IPS DF 19.7 (cell line): ENCODE results near the gene ITSN1.
"Not testable (repeated sequence)": the region's sequence is repeated elsewhere in the genome, so short reads cannot be mapped to it uniquely, and the experiment has no call there.

Experiments
- DNase-seq: peaks from one replicate; pipeline ENCODE4 v3.0.0-alpha.2; 2013; ENCODE audit warnings: low read depth, low spot score

ITSN1 gene

DNA sequence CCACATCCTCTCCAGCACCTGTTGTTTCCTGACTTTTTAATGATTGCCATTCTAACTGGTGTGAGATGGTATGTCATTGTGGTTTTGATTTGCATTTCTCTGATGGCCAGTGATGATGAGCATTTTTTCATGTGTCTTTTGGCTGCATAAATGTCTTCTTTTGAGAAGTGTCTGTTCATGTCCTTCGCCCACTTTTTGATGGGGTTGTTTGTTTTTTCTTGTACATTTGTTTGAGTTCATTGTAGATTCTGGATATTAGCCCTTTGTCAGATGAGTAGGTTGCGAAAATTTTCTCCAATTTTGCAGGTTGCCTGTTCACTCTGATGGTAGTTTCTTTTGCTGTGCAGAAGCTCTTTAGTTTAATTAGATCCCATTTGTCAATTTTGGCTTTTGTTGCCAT lies 283.9 kb downstream of the ITSN1 start:
- DNase-seq, result not testable (repeated sequence)

DNA sequence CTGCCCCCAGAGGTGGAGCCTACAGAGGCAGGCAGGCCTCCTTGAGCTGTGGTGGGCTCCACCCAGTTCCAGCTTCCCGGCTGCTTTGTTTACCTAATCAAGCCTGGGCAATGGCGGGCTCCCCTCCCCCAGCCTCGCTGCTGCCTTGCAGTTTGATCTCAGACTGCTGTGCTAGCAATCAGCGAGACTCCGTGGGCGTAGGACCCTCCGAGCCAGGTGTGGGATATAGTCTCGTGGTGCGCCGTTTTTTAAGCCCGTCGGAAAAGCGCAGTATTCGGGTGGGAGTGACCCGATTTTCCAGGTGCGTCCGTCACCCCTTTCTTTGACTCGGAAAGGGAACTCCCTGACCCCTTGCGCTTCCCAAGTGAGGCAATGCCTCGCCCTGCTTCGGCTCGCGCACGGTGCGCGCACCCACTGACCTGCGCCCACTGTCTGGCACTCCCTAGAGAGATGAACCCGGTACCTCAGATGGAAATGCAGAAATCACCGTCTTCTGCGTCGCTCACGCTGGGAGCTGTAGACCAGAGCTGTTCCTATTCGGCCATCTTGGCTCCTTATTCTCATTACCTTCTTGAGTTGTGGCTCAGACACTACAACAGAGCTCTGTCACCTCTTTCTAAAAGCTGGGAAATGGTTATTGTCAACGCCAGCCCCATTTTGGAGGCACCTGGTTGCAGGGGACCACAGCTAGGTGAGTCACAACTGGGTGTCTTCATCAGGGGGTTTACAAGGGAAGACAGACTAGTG lies 288.9 kb downstream of the ITSN1 start:
- not testable (repeated sequence) for DNase-seq

DNA sequence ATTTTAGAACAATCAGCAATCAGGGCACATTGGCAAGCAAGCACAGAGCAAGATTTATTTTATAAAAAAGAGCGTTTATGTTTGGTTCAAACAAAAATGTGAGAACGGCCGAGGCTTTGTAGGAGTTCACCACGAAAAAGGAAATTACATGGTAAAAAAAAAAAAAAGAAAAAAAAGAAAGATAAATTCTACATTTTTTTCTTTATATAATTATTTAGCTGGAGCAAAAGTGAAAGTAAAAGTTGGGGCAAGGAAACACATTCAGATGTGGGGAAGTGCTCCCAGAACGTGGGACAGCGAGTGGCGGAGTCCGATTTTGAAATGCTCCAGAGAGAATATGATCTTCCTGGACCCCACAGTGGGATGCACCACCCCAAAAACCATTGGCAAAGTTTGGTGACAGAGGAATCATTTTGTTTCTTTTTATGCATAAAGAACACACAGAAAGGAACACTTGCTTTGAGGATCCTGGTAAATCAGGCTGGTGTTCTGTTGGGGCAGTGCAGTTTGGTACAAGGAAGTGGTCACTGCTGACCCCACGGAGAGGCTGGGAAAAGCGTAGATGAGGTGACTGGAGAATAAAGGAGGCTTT lies 289.6 kb downstream of the ITSN1 start:
- DNase-seq, result no peak

DNA sequence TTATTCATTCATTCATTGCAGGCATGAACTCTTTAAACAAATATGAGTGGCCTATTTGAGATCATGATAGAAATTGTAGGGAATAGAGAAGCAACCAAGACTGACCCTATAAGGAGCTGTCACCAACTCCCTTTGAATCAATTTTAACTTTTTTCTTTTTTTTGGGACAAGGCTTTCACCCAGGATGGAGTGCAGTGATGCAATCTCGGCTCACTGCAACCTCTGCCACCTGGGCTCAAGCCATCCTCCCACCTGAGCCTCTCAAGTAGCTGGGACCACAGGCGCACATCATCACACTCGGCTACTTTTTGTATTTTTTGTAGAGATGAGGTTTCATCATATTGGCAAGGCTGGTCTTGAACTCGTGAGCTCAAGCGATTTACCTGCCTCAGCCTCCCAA lies 290.4 kb downstream of the ITSN1 start:
- DNase-seq, result no peak

DNA sequence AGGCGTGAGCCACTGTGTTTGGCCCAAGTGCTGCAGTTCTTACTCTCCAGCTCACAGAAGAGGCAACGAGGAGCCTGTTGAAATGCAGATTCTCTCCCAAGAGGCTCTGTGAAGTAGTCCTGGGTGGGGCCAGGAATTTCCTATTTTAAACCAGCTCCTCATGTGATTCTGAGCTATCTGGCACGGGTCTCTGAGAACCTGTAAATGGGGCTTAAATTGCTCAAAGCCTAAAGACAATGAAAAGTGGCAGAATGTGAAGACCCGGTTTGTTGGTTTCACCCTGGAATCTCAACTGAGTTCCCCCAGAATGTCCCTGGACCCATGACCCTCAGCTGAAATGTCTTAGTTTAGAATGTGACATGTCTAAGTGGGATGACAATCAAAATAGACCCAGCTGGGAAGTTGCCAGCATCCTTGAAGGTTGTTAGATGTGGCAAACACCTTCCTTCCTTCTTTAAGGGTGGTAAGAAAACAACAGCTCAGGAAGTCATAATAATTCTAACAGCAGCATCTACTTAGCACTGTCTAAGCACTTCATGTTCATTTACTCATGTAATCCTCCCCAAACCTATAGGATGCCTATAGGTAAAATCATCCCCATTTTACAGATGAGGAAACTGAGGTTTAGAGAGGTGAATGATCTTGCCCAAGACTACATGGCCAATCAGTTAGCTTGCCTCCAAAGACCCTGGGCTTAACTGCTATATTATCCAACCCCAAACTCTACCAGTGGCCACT lies 294.2 kb downstream of the ITSN1 start:
- DNase-seq, result no peak

DNA sequence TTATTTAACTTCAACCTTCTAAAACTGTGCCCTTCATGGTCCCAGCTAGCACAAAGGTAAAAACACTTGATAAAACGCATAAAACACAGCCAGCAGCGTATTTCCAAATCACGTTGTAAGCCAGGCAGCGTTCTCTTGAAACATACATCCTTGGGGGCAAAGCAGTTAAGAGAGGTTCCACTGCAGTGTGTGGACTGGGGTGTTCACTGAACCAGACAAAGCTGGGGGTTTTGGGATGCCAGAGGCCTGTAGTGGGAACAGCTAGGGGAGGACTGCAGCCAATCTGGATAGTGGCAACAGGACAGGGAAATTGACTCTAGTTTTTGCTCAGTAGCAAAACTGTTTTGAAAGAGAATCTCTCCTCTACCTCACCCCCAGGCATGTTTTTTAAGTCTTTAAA lies 294.8 kb downstream of the ITSN1 start:
- DNase-seq, result no peak

DNA sequence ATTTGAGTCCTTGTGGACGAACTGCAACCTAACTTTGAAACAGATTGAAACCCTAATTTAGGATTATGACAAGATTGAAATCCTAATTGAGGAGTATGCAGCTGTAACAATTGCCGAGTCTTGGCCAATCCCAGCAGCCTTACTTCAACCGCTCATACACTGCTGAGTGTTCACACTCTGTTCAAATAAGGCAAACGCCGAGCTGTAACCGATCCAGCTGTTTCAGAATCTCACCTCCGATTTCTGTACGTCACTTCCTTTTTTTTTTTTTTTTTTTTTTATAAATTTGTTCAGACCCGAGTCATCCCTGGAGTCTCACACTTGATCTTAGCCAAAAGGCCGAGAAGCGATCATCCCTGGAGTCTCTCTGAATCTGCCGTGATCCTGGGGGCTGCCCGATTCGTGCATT lies 295.6 kb downstream of the ITSN1 start:
- DNase-seq, result no peak

DNA sequence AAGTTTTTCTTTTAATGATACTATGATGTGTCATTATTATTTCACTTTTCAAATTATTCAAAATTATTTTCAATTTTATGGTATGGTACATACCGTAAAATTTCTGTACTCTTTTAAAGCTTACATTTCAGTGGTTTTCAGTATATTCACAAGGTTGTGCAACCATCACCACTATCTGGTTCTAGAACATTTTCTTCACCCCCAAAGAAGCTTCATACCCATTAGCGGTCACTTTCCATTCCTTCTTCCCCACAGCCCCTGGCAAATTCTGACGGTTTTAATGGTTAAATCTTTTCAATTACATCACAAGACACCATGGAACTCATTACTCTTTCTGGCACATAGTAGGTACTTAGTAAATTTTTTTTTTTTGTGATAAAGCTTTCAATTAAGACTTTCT lies 296.1 kb downstream of the ITSN1 start:
- no peak for DNase-seq

DNA sequence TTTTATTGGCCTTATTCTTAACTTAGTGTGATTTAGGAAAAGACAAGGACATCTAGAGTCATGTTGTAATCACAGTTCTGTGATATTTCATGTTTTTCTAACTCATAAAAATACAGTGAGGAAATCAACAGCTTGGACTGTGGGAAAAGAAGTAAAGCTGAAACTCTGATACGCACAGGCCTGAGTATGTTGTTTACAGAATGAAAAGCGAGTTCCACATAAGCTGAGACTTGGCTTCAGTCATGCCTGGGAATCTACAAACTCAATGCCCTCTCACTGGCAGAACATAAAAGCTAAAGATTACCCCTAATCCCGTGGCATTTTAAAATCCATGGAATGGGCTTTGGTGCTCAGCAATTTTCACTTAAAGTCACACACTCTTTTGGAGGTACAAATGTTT lies 296.9 kb downstream of the ITSN1 start:
- no peak for DNase-seq

DNA sequence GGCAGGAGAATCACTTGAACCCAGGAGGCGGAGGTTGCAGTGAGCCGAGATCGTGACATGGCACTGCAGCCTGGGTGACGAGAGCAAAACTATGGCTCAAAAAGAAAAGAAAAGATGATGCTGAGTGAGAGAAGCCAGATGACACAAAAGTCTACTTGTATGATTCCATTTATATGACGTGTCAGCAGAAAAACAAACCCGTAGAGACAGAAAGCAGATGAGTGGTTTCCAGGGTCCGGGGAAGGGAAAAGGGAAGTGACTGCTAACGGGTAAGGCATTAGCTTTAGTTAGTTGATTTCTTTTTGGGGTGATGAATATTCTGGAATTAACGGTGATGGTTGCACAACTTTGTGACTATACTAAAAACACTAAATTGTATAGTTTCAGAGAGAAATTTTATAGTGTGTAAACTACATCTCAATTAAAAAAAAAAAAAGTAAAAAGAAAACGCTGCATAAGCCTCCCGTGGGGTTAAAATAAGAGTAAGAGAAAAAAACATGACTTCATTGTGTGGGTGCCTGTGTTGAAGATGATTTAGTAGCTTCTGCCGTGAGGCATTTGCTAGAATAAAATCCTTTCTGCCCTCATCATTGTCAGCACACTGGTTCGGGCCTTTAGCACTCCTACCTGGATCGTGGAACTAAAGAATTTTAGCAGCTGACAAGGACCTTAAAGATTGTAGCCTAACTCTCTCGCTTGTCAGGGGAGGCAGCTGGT lies 298.0 kb downstream of the ITSN1 start:
- no peak for DNase-seq

DNA sequence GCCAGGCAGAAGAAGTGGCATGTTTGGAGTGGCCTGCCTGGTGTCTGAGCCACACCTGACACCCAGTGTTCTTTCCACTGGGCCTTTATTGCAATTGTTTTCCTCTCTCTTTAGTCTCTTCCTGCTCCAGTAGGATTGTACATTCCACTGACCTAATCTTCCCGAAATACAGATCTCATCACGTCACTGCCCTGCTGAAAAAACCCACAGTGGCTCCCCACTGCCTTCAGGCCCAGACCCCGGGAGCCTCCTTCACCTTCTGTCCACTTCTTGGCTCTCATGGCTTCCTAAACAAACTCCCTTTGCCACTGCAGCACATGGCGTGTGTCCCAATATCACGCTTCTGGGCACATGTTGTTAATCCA lies 298.6 kb downstream of the ITSN1 start:
- no peak for DNase-seq

DNA sequence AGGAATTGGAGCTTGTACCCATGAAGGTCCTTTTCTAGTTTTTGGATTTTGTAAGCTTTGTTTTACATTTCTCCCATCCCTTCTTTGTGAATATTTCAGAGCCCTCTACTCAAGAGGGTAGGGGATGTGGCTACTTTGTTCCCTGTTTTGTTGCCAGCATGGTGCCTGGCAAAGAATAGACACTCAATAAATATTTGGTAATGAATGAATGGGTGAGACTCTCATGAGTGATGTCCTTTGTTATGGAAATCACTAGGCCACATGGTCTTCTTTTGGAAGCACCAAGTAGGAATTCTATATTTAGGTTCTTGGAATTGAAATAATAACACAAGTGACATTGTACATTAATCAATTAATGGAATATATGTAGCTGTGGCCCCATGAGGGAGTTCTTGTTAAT lies 300.1 kb downstream of the ITSN1 start:
- no peak for DNase-seq

DNA sequence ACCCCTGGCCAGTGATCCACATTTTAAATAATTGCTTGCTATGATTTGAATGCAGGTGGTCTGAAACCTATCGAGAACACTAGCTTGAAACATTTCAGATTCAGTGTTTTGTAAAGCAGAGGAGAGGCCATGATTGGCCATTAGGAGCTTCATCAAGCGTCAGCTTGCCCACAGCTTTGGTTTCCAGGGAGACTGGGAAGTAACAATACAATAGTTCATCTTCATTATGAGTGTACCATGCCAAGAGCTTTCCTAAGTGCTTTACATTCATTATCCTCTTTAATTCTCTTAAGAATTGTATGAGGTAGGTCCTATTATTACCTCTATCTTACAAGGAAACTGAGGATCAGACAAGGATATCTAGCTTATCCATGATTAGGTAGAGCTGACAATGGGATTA lies 301.0 kb downstream of the ITSN1 start:
- no peak for DNase-seq

DNA sequence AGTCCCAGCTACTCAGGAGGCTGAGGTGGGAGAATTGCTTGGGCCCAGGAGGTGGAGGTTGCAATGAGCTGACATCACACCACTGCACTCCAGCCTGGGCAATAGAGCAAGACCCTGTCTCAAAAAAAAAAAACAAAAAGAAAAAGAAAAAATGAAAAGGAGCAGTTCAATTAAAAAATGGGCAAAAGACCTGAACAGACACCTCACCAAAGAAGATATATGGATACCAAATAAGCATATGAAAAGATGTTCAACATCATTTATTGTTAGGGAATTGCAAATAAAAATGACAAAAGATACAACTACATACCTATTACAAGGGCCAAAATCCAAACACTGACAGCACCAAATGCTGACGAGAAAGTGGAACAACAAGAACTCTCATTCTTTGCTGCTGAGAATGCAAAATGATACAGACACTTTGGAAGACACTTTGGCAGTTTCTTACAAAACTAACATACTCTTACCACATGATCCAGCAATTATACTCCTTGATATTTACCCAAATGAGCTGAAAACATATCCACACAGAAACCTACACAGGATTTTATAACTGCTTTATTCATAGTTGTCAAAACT lies 302.0 kb downstream of the ITSN1 start:
- no peak for DNase-seq

DNA sequence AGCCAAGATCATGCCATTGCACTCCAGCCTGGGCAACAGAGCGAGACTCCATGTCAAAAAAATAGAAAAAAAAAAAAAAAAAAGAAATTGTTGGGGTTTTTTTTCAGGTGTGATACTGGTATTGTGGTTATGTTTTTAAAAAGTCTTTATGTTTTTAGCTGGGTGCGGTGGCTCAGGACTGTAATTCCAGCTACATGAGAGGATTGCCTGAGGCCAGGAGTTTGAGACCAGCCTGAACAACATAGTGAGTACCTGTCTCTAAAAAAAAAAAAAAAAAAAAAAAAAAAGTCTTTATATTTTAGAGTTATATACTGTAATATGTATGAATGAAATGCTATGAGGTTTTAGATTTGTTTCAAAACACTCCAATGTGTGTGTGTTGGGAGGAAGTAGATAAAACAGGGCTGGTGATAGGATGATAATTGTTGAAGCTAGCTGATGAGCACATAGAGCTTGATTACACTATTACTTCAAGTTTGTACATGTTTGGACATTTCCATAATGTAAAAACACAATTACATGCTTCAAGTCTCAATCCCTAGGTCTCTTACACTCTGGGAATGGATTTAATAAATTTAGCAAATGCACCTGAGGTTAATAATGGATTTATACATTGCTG lies 303.5 kb downstream of the ITSN1 start:
- DNase-seq, result no peak

DNA sequence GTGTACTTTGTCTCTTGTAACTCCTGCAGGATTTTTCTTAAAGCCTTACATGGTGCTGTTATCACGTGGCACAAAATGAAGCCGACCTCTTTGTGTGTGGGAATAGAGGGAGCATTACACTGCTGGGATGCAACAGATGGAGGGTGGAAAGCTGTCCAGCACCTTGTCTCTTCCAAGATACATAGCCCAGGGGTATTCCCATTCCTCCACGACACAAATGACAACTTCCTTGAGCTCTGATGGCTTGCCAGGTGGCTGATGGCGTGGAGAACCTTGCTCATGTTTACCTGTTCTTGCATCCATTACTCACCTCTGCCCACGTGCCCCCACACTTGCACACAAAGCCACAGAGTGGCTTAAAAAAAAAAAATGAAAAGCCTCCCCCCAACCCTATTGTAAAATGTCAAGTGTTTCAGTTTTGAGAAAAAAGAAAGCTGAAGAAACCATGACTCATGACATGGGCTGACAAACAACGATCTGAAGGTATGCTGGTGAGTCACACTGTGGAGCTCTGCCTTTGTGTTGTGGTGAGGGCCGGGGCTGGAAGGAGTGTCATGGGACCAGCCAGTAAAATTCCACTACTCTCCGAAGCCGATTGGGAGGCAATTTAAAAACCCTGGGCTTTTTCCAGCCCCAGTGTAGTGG lies 305.3 kb downstream of the ITSN1 start:
- DNase-seq, result peak; percentile 86

DNA sequence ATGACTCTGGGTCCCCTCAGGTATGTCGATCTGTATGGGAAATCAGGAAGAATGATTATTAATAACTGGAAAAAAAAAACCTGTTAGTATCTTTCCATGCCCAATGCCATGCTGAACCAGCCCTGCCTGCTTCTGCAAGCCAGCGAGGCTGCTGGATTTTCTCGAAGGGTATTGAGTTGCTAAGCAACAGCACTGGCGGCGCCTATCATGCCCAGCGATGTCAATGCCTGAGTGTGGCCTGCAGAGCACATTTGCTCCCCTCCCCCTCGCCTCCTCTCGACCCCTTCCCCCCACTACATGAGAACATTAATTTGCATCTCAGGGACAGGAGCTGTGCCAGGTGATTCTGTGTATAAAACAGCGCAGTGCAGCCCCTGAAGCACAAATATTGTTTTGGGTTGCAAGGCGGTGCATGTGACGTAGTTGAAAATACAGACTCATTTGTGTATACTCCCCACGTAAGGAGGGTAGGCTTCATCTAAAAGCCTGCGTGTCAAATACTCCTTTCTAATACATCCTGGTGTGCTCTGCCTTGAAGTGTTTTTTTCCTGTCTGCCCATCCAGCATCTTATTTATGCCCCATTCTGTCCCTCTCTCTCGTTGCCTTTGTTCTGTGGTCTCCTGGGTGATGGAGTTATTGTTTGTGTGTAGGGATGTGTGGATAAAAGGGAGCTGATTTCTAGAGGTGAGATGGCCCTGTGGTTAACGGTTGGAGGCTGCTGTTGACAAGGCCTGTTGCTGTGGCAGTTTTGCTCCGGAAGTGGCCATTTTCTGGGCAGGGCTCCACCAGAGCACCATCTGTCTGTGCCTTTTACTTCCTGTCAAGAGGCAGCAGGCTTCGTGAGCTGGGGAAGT lies 306.0 kb downstream of the ITSN1 start:
- DNase-seq, result peak; percentile 70

DNA sequence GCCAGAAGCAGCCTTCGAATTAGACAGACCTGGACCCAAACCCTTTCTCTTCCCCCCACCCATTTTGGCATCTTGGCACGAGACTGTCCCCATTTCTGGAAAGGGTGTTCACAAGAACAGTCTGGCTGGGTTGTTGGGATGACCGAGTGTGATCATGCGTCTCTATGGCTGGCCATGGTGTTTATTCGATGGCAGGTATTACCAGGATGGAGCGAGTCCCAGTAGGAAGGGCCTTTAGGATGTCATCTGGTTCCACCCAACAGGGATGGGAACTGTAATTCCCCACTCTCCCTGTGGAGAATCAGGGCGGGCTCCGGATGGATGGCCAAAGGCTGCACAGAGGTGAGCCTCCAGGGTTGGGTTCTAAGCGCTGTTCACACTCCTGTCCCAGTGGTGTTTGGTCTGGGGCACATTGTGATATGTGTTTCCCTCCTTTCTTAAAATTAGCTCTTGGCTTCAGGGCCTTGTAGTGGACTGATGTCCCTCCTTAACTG lies 306.7 kb downstream of the ITSN1 start:
- no peak for DNase-seq
